B cell (primary cell): ENCODE results near the gene LUZP1. TPM values are rescaled to one million over a fixed set of nuclear protein-coding genes. Genes with fewer than 3 reads are reported as not detected.

Experiments used
- ATAC-seq: fragments of 200-7000 bp; cut with Tn5 transposase; one replicate; pipeline ENCODE4 v1.10.0; 2021; ENCODE audit warnings: low read depth, mild to moderate bottlenecking, moderate number of reproducible peaks, moderate library complexity
- CTCF ChIA-PET: fragments of 350-600 bp; sonication (Branson Sonifier 250); formaldehyde crosslinking; loops from one replicate; lab custom pipeline; 2021; ENCODE audit warnings: antibody characterized with exemption, inconsistent platforms; lab: Charles Lee
- POLR2A ChIA-PET: fragments of 350-600 bp; sonication (Branson Sonifier 250); formaldehyde crosslinking; loops from one replicate; lab custom pipeline; 2021; ENCODE audit warnings: antibody characterized with exemption; lab: Charles Lee
- DNase-seq: peaks from one replicate; pipeline ENCODE4 v3.0.0; 2013
- H2AFZ ChIP-seq: 2 replicates; pipeline ENCODE4 v1.6.1; 2012; ENCODE audit warnings: mild to moderate bottlenecking, low read depth, low read length; ENCODE audit not compliant: insufficient read depth, poor library complexity, severe bottlenecking
- H3K27ac ChIP-seq, 2 donors: 1 replicate in 1 of 2; 2 replicates in 1 of 2; pipeline ENCODE4 v1.5.1; 2012 to 2013; ENCODE audit warnings: low read length in 2 of 2, mild to moderate bottlenecking in 2 of 2, moderate library complexity in 1 of 2
- H3K27me3 ChIP-seq, 4 experiments: fragments of 200-600 bp in 1 of 4; sonication (generic) in 1 of 4; replicated peaks in 1 of 4; 1 replicate in 2 of 4; 2 replicates in 2 of 4; pipeline versions ENCODE4 v1.6.1 to v1.7.0; 2013 to 2016; ENCODE audit warnings: low read length in 3 of 4, mild to moderate bottlenecking in 2 of 4, mixed read lengths in 1 of 4, moderate library complexity in 1 of 4; ENCODE audit not compliant: insufficient read depth in 4 of 4, control insufficient read depth in 3 of 4; ENCODE audit errors: control extremely low read depth in 1 of 4
- H3K36me3 ChIP-seq, 2 experiments: replicated peaks in 1 of 2; 1 replicate in 1 of 2; 2 replicates in 1 of 2; pipeline versions ENCODE4 v1.6.1 to v1.7.1; 2013; ENCODE audit warnings: low read length in 1 of 2; ENCODE audit not compliant: insufficient read depth in 2 of 2, control insufficient read depth in 1 of 2; ENCODE audit errors: control extremely low read depth in 1 of 2, extremely low read depth in 1 of 2
- H3K4me1 ChIP-seq, 2 donors: fragments of 200-600 bp in 1 of 2; sonication (generic) in 1 of 2; 1 replicate in 1 of 2; 2 replicates in 1 of 2; pipeline versions ENCODE4 v1.5.1 to v1.6.1; 2013 to 2017; ENCODE audit warnings: low read length in 2 of 2; ENCODE audit not compliant: control insufficient read depth in 2 of 2, insufficient read depth in 2 of 2
- H3K4me2 ChIP-seq: replicated peaks from 2 replicates; pipeline ENCODE3; 2012; ENCODE audit warnings: mild to moderate bottlenecking, low read depth, low read length; ENCODE audit not compliant: poor library complexity, severe bottlenecking
- H3K4me3 ChIP-seq, 5 experiments: fragments of 200-600 bp in 1 of 5; sonication (generic) in 1 of 5; 1 replicate in 3 of 5; 2 replicates in 2 of 5; pipeline versions ENCODE4 v1.5.1 to v1.7.0; 2011 to 2016; ENCODE audit warnings: low read length in 4 of 5, mild to moderate bottlenecking in 4 of 5, low read depth in 2 of 5, control low read depth in 1 of 5, moderate library complexity in 1 of 5; ENCODE audit not compliant: insufficient read depth in 1 of 5; ENCODE audit errors: control extremely low read depth in 1 of 5, extremely low read depth in 1 of 5
- H3K79me2 ChIP-seq: fragments of 200-600 bp; sonication (generic); one replicate; pipeline ENCODE4 v1.6.0; 2016; ENCODE audit warnings: low read length; ENCODE audit not compliant: control insufficient read depth, insufficient read depth
- H3K9ac ChIP-seq: fragments of 200-600 bp; sonication (generic); 2 replicates; pipeline ENCODE4 v1.6.1; 2017; ENCODE audit warnings: mild to moderate bottlenecking, low read length, moderate library complexity
- H3K9me3 ChIP-seq, 3 donors: one replicate each; pipeline versions ENCODE4 v1.6.1 to v1.7.1; 2013; ENCODE audit warnings: low read length in 2 of 3; ENCODE audit not compliant: control insufficient read depth in 2 of 3, insufficient read depth in 1 of 3; ENCODE audit errors: control extremely low read depth in 1 of 3
- H4K20me1 ChIP-seq: 2 replicates; pipeline ENCODE4 v1.6.0; 2012; ENCODE audit warnings: mild to moderate bottlenecking, low read length; ENCODE audit not compliant: insufficient read depth, control insufficient read depth, poor library complexity, severe bottlenecking
- H3K27ac Mint-ChIP-seq: one replicate; pipeline ENCODE4 v1.8.0; 2021; ENCODE audit warnings: mixed read lengths
- H3K27me3 Mint-ChIP-seq: one replicate; pipeline ENCODE4 v1.8.0; 2021; ENCODE audit warnings: mixed read lengths
- H3K4me1 Mint-ChIP-seq: one replicate; pipeline ENCODE4 v1.8.0; 2021; ENCODE audit warnings: mixed read lengths
- H3K4me3 Mint-ChIP-seq: one replicate; pipeline ENCODE4 v1.8.0; 2021; ENCODE audit warnings: mixed read lengths
- H3K9me3 Mint-ChIP-seq: one replicate; pipeline ENCODE4 v1.8.0; 2022; ENCODE audit warnings: mixed read lengths; ENCODE audit not compliant: insufficient read depth
- CTCF ChIP-seq: fragments of 200-600 bp; IDR thresholded peaks from one replicate; pipeline ENCODE4 v1.8.0; 2022; ENCODE audit warnings: antibody characterized with exemption, mild to moderate bottlenecking
- EZH2 ChIP-seq: IDR thresholded peaks from 2 replicates; pipeline ENCODE4 v1.6.1; 2012; ENCODE audit warnings: borderline replicate concordance, low read depth, mild to moderate bottlenecking, moderate library complexity, low read length; ENCODE audit not compliant: insufficient read depth, poor library complexity, severe bottlenecking
- WGBS: methylation state at CpG from one replicate; pipeline ENCODE4 v1.1.5; 2013; ENCODE audit warnings: missing lambda C conversion rate; ENCODE audit not compliant: insufficient coverage; 5-methylcytosine and 5-hydroxymethylcytosine counted together
- intact Hi-C: fragments of 100-400 bp; cut with micrococcal nuclease; formaldehyde crosslinking; loops from one replicate; pipeline ENCODE4 v1.10.0; 2022
- polyA plus RNA-seq: library from polyadenylated mRNA; depleted of rRNA; stranded (reverse); fragments of >200 nt; gene quantifications from 2 replicates; pipeline ENCODE4 v1.2.3, GENCODE V29; 2012
- total RNA-seq, 2 donors: library from RNA; stranded (reverse); fragments of 120-200 nt in 1 of 2; gene quantifications; 1 replicate in 1 of 2; 2 replicates in 1 of 2; pipeline versions ENCODE4 v1.2.3 to v1.2.4, GENCODE V29; 2013 to 2022

LUZP1 gene
- total and polyA plus RNA-seq, 2 donors (not counting 1 experiment from before 2014, with no cell fraction given), result 2.0 to 12.9 TPM

GRCh38 chr1:23057301-23057700 is 111.4 kb downstream of the LUZP1 start:
- H3K4me3 Mint-ChIP-seq, result no peak overlapping the region
- Histone ChIP-seq H3K4me2 (no peak overlapping the region), H3K27me3 (no peaks in the 10 kb centered on the region), H3K9me3 (no peaks in the 10 kb centered on the region), H3K9ac (no peak overlapping the region), H3K27ac (no peak overlapping the region), H2AFZ (no peak overlapping the region), H3K4me1 (no peaks in the 10 kb centered on the region), H3K79me2 (no peaks in the 10 kb centered on the region), H3K36me3 (peaks cover 11 to 71% of the 10 kb centered on the region in 2 experiments), H3K4me3 (no peak overlapping the region), H4K20me1 (no peaks in the 10 kb centered on the region)
- no peaks in the 10 kb centered on the region for H3K9me3 Mint-ChIP-seq
- DNase-seq, result no peak
- intact Hi-C loops, result no loop called here
- TF ChIP-seq CTCF, result no peak
- TF ChIP-seq EZH2, result no peak
- no peaks in the 10 kb centered on the region for H3K4me1 Mint-ChIP-seq
- H3K27ac Mint-ChIP-seq, result no peak overlapping the region
- no peaks in the 10 kb centered on the region for H3K27me3 Mint-ChIP-seq
- 100% methylated on average over 4 of the region's 5 CpGs for WGBS
- ChIA-PET POLR2A (no interaction called here), CTCF (no interaction called here)
- no peak for ATAC-seq

DNA sequence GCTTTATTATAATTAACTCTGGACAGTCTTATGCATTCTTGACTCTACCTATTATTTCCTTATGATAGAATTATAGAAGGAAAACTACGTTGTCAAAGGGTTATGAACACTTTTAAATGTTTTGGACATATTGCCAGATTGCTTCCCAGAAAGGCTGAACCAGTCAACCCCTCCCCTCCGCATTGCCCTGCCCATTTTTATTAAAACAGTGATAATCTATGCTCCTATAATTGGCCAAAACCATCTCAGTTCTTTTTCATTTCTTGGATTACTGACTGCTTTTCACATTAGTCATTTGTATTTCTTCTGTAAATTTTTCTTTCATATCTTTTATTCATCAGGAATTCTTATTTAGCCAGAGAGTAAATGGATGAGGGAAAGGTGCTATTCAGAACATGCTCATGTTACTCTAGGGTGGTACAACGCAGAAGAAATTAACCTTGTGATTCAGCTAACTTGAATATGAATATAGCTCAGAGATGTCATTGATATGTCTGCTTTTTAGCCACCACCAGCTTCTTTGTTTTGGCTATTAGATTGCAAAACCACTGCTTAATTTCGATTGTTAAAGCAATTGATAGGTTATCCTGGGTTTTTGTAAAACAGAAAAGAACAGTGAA is 117.3 kb downstream of the LUZP1 start:
- ChIA-PET POLR2A (no interaction called here), CTCF (no interaction called here)
- Histone ChIP-seq H4K20me1 (no peaks in the 10 kb centered on the region), H3K9me3 (no peaks in the 10 kb centered on the region), H3K4me3 (no peak overlapping the region), H3K4me1 (no peaks in the 10 kb centered on the region), H3K9ac (no peak overlapping the region), H3K4me2 (no peak overlapping the region), H2AFZ (no peak overlapping the region), H3K27me3 (no peaks in the 10 kb centered on the region), H3K27ac (no peak overlapping the region), H3K36me3 (peaks cover 3 to 18% of the 10 kb centered on the region in 2 experiments), H3K79me2 (peaks cover 7% of the 10 kb centered on the region)
- no peak for TF ChIP-seq CTCF
- no peak for TF ChIP-seq EZH2
- H3K4me1 Mint-ChIP-seq, result no peaks in the 10 kb centered on the region
- WGBS, result 100% methylated on average over 1 of the region's 4 CpGs
- no peak overlapping the region for H3K27ac Mint-ChIP-seq
- H3K27me3 Mint-ChIP-seq, result no peaks in the 10 kb centered on the region
- intact Hi-C loops, result no loop called here
- ATAC-seq (no peak), DNase-seq (no peak)
- H3K9me3 Mint-ChIP-seq, result no peaks in the 10 kb centered on the region
- no peak overlapping the region for H3K4me3 Mint-ChIP-seq
